GM13976 (cell line): ENCODE measurements around the gene NRBP1.

Experiments
- DNase-seq: peaks from one replicate; pipeline ENCODE4 v3.0.0; 2012; ENCODE audit warnings: low spot score
- CTCF ChIP-seq: IDR thresholded peaks from 2 replicates; pipeline ENCODE4 v1.5.1; 2012; ENCODE audit warnings: borderline replicate concordance, mild to moderate bottlenecking; ENCODE audit not compliant: insufficient read depth; ENCODE audit errors: extremely low read depth, missing control alignments, control extremely low read depth
- in situ Hi-C: fragments of 300-500 bp; cut with MboI; formaldehyde crosslinking; loops from one replicate; pipeline ENCODE4 v1.12.0; 2022; ENCODE audit warnings: low sequenced_read_pairs, mixed read lengths, inconsistent platforms; ENCODE audit not compliant: unreplicated experiment

The NRBP1 gene

DNA sequence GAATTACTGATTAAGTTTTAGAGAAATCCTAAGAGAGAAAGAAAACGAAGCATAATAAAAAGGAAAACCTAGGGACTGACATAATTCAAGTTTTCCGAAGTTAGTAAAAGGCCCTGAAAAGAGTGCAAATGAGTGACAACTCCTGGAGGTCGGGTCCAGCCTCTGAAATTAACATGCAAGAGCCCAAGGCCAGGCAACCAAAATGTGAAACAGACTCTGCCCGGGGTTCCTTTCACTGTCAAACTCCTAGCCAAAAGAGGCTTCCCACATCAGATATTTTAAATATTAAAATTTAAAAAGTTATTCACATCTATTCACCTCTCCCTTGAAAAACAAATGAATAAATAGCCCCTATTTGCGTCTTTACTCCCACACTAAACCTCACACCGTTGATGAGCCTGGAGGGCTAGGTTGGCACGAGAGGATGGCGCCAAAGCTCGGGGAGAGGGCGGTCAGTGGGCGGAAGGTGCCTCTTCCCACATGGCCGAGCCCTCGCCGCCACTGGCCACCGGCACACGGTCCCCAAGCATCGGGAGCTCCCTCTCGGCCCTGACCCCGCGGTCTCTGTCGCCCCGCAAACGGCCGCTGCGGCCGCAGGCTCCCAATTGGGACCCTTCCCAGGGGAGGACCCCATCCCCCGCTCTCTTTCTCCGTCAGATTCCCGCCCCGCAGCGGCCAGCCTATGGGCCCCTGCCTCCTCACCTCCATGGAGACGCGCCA lies 19.7 kb upstream of the NRBP1 start:
- no peak for TF ChIP-seq CTCF
- in situ Hi-C loops = no loop called here
- peak; percentile 50 for DNase-seq

DNA sequence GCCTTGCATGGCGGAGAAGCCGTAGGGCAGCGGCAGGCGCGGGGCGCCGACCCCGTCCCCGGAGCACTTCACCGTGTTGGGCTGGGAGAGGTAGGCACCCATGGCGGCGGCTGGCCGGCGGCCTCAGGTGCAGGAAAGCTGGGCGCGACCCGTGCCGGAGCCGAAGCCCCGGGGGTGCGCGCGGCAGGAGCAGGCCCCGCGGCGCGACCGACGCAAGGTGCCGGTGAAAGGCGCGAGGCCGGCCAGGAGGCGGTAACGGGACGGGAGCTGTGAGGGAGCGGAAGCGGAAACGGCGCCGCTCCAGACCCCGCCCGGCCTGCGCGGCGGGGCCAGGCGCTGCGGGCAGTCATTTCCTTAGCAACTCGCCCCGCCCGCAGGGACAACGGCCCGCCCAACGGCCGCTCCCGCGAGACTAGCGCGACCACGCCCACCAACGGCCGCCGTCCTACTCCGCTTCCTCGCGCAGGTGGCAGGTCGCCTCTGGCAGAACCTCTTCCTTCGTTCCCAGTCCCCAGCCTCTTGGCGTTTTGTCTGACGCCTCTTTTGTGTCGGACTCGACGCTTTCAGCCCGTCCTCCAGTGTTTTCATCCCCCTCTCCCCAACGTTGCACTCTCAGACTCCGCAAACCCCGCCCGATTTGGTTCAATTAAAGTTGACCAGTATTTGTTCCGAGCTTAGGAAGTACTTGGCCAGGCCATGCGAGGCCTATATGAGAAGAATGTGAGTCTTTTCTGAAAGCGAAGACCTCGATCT lies 18.9 kb upstream of the NRBP1 start, which contains the start of gene PPM1G:
Gene PPM1G, minus strand, starts transcription at position 271 of the 753 bp plus-strand sequence. Its CDS starts 169 bp downstream, at position 102.
- in situ Hi-C loops = no loop called here
- TF ChIP-seq CTCF = no peak
- peak; percentile 99 for DNase-seq

GRCh38 chr2:27412419-27413152 lies 15.8 kb upstream of the NRBP1 start:
- no peak for DNase-seq
- TF ChIP-seq CTCF = no peak
- in situ Hi-C loops = no loop called here

DNA sequence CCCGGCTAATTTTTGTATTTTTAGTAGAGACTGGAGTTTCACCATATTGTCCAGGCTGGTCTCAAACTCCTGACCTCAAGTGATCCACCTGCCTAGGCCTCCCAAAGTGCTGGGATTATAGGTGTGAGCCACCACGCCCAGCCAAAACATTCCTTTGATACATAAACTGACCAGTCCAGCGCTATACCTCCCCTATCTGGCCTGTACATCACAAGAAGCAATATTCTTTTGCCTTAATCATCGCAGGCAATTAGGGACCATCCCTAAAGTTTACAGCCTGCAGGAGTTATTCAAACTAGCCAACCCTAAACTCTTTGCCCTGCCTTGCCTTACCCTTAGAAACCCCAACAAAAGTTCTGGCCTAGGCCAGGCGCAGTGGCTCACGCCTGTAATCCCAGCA lies 12.3 kb upstream of the NRBP1 start:
- in situ Hi-C loops = no loop called here
- TF ChIP-seq CTCF = no peak
- DNase-seq = no peak

GRCh38 chr2:27420996-27421395 lies 7.4 kb upstream of the NRBP1 start:
- TF ChIP-seq CTCF = no peak
- in situ Hi-C loops = no loop called here
- no peak for DNase-seq

- in situ Hi-C loops = no loop called here
- TF ChIP-seq CTCF = no peak
- DNase-seq = no peak
Measured at GRCh38 chr2:27421660-27422250, 6.7 kb upstream of the NRBP1 start.
